ENCODE results near the gene ADGRV1.

The ADGRV1 gene

GRCh38 chr5:90881626-90882150 lies 323.1 kb downstream of the ADGRV1 start:
- DNase-seq, result no peak

- DNase-seq, result no peak
Measured at GRCh38 chr5:90882448-90882847, 323.9 kb downstream of the ADGRV1 start.

- no peak for DNase-seq
Measured at GRCh38 chr5:90885180-90885868, 326.7 kb downstream of the ADGRV1 start.

GRCh38 chr5:90886381-90886780 lies 327.8 kb downstream of the ADGRV1 start:
- no peak for DNase-seq

GRCh38 chr5:90888511-90889324 lies 330.1 kb downstream of the ADGRV1 start:
- no peak for DNase-seq

- no peak for DNase-seq
Measured at GRCh38 chr5:90889325-90889600, 330.7 kb downstream of the ADGRV1 start.

GRCh38 chr5:90890180-90890579 lies 331.6 kb downstream of the ADGRV1 start:
- DNase-seq, result no peak

DNA sequence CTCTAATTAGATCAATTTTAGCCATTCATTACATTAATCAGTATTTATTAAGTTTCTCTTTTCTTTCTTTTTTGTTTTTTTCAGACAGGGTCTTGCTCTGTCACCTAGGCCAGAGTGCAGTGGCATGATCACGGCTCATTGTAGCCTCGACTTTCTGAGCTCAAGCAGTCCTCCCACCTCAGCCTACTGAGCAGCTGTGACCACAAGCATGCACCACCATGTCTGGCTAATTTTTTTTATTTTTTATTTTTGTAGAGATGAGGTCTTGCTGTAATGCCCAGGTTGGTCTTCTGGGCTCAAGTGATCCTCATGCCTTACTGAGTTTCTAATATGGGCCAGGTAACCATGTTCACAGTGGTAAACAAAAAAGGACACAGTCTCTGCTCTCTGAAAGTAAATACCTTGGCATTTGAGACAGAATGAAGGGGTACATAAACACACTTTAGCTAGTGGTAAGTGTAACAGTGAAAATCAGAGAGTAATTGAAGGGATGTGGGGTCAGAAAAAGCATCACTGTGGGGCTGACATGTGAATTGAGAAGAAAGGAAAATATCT lies 336.3 kb downstream of the ADGRV1 start:
- DNase-seq, result no peak

DNA sequence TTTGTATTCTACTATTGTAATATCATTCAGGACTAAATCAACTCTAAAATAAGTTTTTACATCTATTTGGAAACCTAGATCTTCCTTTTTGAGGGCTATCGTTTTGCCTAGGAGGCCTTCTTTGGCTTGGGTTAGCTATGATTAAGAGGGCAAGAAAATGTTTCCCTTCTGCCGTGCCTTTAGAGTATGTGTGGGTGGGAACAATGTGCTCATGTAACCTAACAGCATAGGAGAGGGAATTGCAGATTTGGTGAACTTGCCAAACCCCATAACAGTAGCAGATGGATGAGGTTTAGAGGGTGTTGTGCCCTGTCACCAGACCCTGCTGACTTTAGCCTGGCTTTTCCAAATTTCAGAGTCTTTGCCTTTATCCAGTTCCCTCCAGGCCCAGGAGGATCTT lies 339.0 kb downstream of the ADGRV1 start:
- no peak for DNase-seq

DNA sequence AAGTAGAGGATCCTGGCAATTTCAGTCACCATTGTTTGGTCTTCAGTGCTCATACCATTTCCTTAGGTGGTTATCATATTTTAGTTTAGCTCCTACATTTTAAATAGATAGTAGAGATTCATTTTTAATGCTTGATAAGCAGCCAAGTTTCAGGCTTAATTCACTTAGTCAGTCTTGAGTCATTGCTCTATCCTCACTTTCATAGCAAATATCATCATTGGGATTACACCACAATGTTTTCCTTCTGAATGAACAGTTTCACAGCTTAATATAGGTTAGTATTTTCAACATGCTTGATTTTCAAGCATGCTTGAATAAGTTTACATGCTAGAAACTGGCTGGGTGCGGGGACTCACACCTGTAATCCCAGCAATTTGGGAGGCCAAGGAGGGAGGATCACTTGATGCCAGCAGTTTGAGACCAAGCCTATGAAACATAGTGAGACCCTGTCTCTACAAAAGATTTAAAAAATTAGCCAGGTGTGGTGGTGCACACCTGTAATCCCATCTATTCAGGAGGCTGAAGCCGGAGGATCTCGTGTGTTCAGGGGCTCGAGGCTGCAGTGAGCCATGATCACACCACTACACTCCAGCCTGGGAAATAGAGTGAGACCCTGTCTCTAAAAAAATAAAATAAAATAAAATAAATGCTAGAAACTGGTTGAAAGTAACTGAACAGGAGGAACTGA lies 339.9 kb downstream of the ADGRV1 start:
- no peak for DNase-seq

DNA sequence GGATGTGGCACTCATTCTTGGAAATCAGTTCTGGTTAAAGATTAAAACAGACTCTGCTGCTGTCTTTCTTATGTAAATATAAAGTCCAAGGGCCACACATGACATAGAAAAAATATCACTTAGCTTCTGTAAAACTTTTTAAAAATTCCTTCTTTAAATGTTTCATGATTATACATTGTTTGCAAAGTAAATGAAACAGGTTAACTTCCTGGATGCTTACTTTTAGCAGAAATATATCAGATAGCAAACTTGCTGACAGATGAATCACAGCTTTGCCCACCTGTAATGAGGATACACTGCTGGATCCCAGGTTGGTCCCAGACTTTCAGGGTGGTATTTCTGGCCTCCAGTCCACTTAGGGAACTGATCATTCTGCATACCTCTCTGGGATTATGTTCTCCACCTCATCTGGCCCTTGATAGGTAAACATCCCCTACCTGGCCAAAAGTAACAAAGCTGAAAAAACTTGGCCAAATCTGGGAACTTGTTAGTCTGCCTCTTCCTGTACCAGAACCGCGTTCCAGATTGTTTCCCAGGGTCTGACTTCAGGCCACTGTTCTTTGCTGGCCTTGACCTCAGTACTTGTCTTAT lies 340.5 kb downstream of the ADGRV1 start:
- DNase-seq, result no peak

DNA sequence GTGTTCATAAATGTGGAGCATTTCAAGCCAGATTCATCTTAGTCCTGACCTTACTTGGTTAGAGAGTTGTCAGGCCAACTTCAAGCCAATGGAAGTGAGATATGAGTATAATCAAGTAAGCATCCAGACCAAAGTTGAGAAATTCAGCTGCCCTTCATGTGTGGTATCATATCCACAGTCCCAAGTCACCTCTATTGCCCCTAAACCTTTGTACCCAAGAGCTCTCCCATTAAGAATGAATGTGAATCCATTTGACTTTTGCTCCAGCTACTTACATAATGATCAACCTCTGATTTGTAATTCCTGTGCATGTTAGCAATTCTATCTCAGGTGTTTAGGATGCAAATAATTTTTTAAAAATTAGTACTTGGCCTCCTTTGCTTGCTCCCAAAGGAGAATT lies 342.7 kb downstream of the ADGRV1 start:
- no peak for DNase-seq

GRCh38 chr5:90902170-90902569 lies 343.6 kb downstream of the ADGRV1 start:
- DNase-seq, result no peak

DNA sequence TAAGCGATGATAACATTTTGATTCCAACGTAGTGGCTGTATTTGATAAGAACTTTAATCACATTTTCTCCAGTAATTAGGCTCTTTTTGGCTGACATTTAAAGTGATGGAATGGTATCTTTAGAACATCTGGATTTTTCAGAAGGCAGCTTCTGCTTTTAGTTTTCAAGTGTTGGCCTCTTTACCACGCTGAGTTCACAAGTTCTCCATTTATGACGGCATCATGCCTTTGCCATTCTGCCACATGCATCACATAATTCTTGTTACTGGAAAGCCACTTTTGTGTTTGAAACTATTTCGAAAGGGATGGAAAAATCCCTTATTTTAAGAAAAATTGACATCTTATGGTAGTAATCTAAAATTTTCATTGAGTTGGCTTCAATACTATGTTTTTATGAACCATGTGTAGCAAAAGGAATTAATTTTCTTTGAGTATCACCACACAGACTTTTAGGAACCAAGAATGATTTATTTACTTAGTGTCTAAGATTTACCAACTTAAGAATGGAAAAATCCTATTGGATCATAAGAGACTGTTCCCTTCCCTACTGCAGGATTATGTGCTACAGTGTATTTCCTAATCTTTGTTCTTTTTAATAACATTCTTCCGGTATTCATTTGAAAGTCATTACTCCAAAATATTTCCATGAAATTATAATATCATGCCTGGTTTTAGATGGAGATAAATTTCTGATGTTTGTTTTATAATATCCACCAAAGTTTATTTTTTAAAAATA lies 344.2 kb downstream of the ADGRV1 start:
- DNase-seq, result no peak

- DNase-seq, result no peak
Measured at GRCh38 chr5:90909101-90909503, 350.5 kb downstream of the ADGRV1 start.

GRCh38 chr5:90909940-90910339 lies 351.3 kb downstream of the ADGRV1 start:
- no peak for DNase-seq

GRCh38 chr5:90911169-90911568 lies 352.6 kb downstream of the ADGRV1 start:
- no peak for DNase-seq

- DNase-seq, result no peak
Measured at GRCh38 chr5:90912476-90912875, 353.9 kb downstream of the ADGRV1 start.

- DNase-seq, result no peak
Measured at GRCh38 chr5:90915393-90915792, 356.8 kb downstream of the ADGRV1 start.

- DNase-seq, result no peak
Measured at GRCh38 chr5:90916947-90917800, 358.6 kb downstream of the ADGRV1 start.

DNA sequence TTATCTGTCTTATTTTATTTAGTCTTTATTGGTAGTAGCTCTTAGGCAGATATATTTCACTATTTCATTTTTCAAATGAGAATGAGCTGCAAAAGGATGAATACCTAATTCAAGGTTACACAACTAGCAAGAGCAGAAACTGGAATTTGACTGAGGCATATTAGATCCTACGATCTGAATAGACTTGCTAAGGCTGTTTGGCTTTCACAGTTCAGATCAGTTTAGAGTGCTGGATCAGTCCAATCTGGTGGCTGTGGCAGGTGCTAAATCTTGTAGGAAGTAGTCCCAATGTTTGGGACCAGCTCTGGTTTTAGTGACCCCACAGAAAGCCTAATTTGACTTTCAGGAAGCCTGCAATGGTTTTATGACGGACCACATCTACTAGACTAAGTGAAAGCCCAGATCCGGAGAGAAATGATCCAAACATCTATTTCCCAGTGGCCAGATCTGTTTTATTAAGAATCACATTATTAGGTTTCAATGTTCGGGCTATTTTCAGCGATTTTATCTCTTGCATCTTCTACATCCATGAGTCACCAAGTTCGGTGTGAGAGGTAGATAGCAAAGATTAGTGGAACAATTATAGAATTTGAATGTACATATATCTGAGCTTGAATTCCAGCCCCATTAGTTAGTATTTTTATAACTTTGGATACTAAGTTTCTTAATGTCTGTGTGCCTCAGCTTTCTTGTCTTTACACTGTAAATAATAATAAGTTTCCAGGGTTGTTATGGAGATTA lies 359.5 kb downstream of the ADGRV1 start:
- no peak for DNase-seq

Data from activated T-cell treated with anti-CD3 and anti-CD28 coated beads, Interleukin-2, amount 50 U/mL, for 1 hour (primary cell).